GM19463 (cell line): ENCODE data around the gene CADPS.

Experiments
- ATAC-seq: cut with Tn5 transposase; IDR thresholded peaks from one replicate; pipeline ENCODE4 v1.9.1; 2021; ENCODE audit warnings: mild to moderate bottlenecking, moderate library complexity; ENCODE audit not compliant: unreplicated experiment

Gene CADPS

DNA sequence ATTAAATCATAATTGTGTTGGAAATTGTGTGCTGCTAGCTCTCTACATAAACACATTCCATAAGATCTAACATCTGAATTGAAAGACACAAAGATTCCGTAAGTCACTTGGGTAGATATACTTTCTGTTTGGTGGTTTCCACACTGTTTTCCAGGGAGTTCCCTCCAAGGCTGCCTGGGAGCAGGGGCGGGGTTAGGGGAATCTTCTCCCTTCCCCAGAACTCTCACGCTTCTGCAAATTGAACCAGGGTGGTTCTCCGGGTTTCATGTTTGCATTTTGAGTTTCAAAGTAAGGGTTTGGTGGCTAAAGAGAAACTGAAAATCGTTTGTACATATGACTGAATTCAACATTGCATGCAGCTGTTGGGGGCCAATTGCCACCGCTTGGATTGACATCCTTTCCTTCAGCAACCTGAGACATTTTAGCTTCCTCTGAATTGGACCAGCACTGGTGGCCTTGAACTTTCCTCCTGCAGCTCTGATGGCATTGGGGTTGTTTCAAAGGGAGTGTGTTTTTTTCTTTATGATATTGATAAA, 309.1 kb downstream of the CADPS start:
- ATAC-seq: no peak

DNA sequence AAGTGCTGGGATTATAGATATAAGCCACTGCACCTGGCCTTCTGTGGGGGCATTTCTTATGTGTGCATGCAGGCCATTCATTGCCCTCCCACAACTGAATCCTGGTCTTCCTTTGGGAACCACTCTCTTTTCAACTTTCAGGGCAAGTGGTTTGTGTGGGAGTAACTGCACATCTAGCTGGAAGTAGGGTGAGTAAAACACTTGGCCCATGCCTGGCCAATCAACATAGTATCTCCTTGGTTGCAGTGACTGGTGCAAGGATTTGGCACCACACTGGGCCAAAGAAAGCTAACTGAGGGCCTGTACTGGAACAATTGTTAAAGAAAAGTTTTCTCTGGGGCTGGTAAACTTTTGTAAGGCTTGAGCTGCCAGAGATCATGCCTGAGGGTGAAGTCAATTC, 312.6 kb downstream of the CADPS start:
- ATAC-seq: no peak

DNA sequence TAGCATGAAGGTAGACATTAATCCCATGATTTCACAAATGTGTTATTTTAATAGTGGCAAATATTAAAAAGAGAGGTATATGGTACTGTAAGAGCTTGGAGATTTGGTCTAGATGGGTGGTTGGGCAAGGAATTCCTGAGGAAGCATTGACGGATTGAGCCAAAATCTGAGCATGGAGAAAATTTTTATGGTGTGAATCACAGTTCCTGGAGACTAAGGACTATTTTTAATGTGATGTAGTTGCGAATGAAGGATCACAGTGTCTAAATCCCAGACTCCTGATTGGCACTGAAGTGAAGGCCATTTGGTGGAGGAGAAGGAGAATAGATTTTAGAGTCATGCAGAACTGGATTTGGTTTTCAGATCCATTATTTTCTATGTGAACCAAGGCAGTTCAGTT, 313.2 kb downstream of the CADPS start:
- no peak for ATAC-seq

DNA sequence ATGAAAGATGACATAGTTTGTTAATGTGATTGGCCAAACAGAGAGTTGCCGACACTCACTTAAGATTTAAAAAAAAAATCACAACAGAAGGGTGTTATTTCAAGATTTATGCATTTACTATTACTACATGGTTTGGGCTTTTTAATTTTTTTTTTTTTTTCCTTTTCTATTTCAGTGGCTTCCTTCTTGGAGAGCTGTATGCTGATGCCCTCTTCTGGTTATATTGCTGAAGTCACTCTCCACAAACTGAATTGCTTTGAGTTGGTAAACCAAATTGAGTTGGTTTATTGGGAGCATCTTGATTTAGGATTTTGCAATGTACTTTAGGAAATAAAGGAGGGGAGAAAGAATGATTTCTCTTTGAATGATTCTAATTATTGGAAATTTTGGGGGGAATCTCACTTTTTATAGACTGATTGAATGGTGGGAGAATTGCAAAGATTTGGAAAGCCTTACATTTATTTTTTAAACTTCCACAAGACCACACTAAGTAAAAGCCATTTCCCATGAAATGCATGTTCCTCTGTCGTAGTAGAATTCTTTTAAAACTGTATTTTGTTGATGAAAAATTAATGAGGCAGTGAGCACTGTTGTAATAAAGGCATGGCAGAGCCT, 315.3 kb downstream of the CADPS start:
- ATAC-seq: no peak

DNA sequence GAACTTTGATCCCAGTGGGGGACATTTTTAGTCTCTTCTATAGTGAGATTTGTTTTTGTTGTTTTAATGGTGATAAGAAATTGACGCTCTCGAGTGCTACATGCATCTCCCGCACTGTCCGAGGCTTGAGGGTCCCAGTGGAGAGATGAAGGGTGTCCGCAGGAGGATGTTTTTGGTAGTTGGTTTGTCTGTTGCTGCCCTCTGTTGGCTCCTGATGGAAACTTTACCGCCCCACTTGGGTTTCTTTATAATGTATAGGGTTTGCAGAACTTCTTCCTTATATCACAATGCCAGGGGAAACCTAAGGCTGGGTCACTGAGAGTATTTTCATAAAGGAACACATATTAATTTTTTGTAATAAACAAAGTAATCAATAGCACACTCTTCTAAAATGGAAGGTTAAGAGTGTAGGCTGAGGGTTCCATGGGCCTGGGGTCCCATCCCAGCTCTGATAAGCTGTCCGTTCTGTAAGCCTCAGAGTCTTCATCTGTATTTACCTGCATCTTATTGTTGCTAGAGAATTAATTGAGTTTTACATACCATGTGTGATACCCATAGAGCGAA, 316.6 kb downstream of the CADPS start:
- ATAC-seq: no peak

DNA sequence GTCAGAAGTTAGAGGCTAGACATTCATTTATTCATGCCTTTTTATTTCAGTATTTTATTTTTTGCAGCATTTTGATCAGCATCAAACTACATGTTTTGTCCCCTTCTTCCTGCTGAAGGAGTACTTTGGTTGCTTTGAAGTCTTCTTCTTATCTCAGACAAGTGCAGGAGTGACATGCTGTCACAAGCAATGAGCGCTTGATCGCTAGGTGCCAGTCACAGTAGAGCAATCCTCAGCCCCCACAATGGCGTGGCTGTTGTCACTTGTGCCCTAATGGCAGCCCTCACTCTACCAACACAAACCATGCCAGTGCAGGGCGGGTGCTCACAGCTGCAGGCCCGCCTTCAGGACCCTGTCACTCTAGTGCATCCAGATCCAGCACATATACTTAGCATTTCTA, 317.2 kb downstream of the CADPS start:
- ATAC-seq: no peak

DNA sequence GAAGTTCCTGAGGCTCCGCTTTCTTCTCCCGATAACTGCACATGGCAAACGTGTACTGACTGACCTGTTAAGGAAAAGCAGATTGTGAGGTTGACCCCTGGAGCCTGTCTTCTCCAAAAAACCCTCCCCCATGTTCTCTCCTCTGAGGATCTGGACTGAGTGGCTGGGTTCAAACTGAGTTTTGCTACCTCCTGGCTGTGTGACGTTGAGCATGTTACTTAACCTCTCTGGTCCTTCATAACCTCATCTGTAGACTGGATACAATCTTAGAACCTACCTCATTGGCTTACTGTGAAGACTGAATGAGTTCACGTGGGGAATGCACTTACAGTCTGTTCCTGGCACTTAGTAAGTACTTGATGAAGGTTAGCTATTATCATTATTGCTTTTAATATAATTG, 317.8 kb downstream of the CADPS start:
- no peak for ATAC-seq

DNA sequence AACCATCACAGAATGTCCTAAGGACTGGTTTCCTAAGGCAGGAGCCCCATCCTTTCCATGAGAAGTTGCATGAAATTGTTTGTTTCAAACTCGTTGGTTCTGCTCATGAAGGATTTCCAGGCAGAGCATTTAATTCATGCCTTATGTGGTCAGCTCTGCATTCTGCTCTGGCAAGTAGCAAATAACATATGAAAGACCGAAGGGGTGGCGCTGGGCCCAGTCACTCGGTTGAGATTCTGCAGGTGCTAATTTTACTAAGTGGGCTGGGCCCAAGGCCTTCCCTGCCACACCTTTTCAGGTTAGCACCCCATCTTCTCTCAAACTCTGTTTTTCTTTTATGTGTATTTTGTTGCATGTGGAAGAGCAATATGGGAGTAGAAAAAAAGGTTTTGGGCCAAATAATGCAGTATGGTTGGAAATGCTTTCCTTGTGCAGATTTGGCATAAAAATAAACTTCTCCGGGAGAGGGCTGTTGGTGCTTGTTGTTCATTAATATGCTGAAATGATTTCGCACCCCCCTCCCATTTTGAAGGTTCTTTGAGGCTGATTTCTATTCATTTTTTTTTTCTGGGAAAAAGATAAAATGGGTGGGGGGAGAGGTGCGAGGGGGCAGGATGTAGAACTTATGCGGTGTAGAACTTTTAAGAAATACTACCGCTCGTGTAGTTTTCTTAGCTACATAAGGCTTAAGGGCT, 318.9 kb downstream of the CADPS start:
- ATAC-seq: no peak

DNA sequence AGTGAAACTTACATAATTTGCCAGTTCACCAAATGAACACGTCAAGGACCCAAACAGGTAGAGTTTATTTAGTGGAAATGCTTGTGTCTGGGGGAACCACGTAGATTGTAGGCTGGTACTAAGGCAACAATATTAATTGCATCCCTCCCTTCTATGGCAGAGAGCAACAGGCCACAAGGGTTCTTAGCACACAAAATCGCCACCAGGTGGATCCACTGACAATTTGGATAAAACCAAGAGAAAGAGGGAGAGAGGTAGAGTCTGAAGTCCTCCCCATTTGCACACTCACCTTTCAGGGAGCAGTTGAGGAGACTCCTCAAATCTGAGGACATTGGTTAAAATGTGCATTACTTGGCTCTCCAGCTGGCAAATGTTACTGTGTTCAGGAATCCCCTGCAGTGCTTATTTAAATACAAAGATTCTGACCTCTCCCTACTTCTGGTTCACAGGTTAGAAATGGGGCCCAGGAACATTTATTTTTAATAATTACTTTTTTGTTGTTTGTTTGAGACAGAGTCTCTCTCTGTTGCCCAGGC, 320.9 kb downstream of the CADPS start:
- ATAC-seq: no peak

DNA sequence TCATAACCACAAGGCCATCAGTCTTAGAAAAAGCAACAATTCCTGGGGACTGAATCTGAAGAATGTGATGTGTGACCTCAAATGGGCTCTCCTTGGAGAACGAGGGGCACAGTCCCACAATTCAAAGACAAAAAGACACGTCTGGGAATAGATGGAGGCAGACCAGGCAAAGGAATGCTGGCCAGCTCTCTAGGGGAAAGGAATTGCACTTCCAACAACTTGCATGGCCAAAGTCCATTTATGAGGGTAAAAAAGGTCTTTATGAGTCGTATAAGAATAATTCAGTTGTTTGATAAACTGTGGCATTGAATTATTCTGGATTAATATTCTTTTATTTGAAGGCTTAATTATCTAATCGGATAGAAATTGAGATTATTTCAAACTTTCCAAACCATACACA, 321.4 kb downstream of the CADPS start:
- no peak for ATAC-seq

DNA sequence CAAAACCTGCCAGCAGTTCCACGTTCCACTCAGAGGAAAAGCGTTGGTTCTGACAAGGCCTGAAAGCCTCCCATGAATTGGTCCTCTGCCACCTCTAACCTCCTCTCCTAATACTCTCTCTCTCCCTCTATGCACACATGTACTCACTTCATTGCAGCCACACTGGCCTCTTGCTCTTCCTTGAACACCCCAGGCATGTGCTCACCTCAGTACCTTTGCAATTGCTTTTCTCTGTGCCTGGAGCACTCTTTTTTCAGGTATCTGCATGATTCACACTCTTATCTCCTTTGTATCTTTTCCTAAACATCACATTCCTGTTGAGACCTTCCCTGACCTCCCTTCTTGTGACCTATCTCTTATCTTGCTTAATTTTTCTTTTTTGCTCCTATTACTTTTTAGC, 323.7 kb downstream of the CADPS start:
- ATAC-seq: no peak

DNA sequence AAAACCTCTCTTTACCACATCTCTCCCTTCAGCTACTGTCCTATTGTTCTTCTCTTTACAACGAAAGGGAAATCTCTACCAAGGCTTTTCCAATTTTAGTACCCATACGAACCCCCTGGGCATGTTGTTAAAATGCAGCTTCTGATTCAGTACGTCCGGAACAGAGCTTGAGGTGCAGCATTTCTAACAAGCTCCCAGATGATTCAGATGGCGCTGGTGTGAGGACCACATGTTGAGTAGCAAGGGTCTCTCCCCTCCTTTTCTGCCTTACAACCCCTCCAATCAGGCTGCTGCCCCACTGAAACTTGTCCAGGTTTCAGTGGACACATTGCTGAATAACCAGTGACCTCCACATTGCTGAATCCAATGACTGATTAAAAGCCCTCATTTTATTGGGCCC, 324.8 kb downstream of the CADPS start:
- ATAC-seq: no peak

DNA sequence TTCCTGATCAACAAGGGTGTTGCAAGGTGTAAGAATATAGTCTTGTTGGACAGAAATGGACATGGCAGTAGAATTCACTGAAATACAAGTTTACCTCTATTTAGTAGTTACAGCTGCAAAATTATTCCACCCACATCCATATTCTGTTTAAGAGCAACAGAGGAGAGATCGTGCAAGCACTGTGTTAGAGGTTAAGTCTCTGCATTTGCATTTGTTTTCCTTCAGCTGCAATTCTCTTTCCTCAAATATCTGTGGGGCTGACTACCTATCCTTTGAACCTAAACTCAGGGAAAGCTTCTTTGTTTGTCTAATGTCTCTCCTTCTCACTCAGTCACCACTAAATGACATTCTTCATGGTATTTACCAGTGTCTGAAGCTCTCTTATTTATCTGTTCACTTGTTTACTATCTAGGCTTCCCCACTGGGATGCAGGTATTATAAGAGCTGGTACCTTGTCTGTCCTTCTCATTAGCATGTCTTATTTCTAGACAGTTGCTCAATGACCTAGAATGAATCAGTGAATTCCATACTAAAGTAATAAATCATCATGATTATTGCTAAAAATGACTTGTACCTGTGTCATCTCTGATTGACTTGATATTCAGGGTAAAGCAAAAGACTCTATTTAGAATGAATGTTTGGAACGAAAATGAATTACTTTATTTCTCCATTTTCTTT, 326.5 kb downstream of the CADPS start:
- ATAC-seq: no peak

DNA sequence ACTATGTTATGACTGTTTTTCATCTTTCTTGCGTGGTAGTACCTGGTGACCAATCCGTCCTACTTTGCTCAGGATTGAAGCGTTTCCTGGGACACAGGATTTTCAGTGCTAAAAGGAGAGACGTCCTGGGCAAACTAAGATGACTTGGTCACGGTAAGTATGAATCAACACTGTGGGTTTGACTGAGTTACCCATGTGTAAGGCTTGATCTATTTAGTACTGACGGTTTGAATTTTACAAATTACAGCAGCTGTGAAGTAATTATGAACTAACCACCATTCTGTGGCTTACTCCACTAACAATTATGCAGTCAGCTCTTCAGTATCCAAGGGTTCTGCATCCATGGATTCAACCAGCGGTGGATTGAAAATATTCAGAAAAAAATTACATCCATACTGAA, 328.9 kb downstream of the CADPS start:
- ATAC-seq: no peak

DNA sequence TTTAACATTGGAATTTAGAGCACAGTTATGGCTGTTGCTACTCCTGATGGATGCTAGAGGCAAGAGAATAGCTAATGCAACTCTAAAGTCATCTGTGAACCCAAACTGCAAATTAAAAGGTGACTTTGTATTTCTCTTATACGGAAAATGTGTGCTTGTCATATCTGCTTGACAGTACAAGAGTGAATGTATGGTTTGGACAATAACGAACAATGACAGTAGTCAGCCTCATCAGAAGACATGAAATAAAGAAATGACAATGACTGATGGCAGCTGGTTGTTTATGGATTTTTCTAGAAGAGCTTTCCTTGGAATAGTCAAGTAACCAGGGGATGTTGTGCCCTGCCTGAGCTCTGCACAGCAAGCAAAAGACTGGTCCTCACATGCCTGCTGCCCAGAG, 333.0 kb downstream of the CADPS start:
- no peak for ATAC-seq

DNA sequence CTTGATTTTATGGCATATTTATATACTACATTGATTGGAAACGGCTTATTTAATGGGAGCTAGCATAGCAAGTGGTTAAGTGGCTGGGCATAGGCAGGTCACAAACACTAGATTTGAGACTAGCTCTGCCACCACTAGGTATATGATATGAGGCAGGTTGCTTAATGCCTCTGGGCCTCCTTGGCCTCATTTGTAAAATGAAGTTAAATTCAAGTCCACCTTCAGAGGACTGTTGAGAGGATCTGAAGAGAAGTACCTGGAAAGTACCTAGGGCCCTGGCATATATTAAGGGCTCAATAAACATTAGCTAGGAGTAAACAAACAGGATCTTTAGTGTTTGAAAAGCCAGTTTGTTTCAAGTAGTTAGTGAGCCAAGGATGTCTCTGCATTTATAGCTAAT, 335.5 kb downstream of the CADPS start:
- ATAC-seq: no peak

DNA sequence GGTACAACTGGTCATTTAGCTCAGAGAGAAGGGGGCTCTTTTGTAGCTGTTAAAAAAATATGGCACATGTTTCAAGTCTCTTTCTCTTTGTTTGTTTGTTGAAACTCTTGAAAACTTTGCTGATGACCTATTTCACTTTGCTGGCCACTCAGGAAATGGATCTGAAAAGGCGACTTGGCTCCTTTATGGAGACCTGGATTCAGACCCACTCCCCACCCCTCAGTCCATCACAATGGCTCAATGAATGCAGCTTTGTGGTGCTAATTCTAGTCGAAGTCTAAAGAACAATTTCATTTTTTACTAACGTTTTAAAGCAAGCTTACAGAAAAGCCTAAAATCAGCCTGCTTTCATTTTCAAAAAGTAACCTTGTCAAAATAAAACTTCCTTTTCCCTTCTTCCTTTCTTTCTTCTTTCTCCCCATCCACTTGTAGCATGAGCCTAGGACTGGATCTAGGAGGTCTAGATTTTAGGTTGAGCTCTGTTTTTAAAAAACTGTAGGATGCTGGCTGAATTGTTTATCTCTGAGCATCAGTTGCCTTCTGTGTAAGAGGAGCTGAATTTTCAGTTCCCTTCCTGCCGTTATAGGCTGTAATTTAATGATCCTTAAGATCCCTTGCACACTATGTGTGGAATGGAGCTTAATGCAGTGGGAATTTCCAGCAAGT, 336.4 kb downstream of the CADPS start:
- no peak for ATAC-seq

DNA sequence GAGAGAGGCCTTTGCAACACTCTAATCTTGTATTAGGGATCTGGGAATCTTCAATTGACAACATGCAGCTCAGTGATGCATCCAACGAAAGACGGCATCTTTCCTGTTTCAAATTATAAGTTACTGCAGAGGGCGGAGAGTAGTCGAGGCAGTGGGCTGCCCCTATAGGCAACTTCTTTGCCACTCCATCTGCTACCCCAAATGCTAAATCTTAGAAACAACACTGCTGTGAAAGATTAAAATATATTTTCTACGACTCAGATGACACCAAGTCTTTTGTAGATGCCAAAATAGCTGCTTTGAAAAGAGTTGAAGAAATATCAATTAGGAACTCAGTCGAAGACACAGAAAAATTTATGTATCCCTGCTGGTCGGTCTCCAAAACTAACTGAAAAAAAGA, 340.9 kb downstream of the CADPS start:
- no peak for ATAC-seq

DNA sequence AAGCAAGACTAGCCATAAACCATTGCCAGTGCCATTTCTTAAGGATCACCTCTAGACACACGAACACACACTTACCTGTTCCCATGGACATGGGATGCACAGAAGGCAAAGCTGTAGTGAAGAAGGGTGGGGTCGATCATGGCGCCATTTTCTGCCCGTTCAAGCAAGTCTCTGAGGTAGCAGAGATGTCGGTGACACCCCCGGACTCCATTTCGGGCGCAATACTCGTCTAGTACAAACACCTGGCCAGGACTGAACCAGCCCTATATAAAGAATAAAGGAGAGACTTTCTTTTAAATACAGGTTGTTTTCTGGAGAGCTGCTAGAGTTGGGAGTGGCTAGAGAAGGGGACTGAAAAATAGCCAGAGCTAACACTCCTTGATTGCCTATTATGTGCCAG, 342.4 kb downstream of the CADPS start:
- no peak for ATAC-seq

DNA sequence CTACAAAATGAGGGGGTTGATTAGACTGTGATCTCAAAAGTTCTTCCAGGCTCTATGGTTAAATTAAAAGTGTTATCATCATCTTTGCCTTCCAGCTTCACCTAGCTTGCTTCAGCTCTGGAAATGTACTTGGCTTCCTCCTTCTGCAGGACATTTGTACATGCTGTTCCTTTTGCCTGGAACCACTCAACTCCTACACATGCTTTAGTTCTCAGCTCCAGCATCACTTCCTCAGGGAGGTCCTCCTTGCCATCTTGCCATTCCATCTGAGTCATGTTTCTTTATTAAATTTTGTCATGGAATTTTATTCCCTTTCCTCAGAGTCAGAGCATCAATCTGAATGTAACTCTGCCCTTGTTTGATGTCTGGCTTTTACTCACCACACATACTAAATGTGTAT, 343.2 kb downstream of the CADPS start:
- no peak for ATAC-seq

DNA sequence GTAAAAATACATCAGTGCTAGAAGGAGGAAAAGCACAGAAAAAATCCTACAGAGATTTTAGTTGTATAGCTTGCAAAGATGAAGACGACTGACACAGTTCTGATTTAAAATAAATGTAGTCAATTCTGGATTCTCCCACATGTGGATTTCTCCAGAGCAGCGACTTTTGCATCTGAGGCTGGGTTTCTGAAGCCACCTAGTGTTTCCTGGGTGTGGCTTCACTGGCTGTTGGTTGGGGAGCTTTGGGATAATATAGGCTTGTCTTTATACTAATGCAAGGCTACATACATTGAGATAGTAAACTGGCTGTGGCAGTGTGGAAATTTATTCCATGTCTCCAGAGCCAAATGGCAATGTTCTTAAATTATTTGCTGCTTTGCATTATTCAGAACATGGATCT, 343.7 kb downstream of the CADPS start:
- ATAC-seq: no peak
